A673 (cell line): ENCODE data around the gene ARHGEF7. TPM values are rescaled to one million over a fixed set of nuclear protein-coding genes. Genes with fewer than 3 reads are reported as not detected.

Source experiments
- BruUV-seq: library from RNA; stranded (reverse); fragments of 400-500 nt; replicated peaks from 2 replicates; lab custom pipeline; 2021; lab: Mats Ljungman, UMichigan
- CTCF ChIA-PET: fragments of 300-600 bp; sonication (Branson Sonifier 250); formaldehyde crosslinking; loops from one replicate; lab custom pipeline; 2022; ENCODE audit warnings: antibody characterized with exemption; lab: Charles Lee
- POLR2A ChIA-PET: fragments of 300-600 bp; sonication (Branson Sonifier 250); formaldehyde crosslinking; loops from one replicate; lab custom pipeline; 2022; ENCODE audit warnings: antibody characterized with exemption; ENCODE audit not compliant: low non-redundant PET; lab: Charles Lee
- DNase-seq: peaks from one replicate; pipeline ENCODE4 v3.0.0-alpha.2; 2015; ENCODE audit warnings: low spot score
- H3K27ac ChIP-seq: fragments of 200-600 bp; sonication (generic); 2 replicates; pipeline ENCODE4 v1.5.1; 2016; ENCODE audit warnings: mixed run types, low read depth, mild to moderate bottlenecking, mixed read lengths, antibody characterized with exemption, low read length; ENCODE audit not compliant: poor library complexity, severe bottlenecking
- H3K27me3 ChIP-seq: fragments of 200-600 bp; sonication (generic); replicated peaks from 2 replicates; pipeline ENCODE4 v1.6.1; 2017; ENCODE audit warnings: mixed run types, low read depth, mild to moderate bottlenecking, mixed read lengths, antibody characterized with exemption, low read length; ENCODE audit not compliant: insufficient read depth, poor library complexity
- H3K36me3 ChIP-seq: fragments of 200-600 bp; sonication (generic); 2 replicates; pipeline ENCODE4 v1.6.1; 2016; ENCODE audit warnings: mixed run types, mild to moderate bottlenecking, mixed read lengths, antibody characterized with exemption, low read length; ENCODE audit not compliant: insufficient read depth, poor library complexity, severe bottlenecking
- H3K4me1 ChIP-seq: fragments of 200-600 bp; sonication (generic); 2 replicates; pipeline ENCODE4 v1.6.1; 2017; ENCODE audit warnings: mixed run types, mild to moderate bottlenecking, mixed read lengths, antibody characterized with exemption, low read length; ENCODE audit not compliant: insufficient read depth, poor library complexity, severe bottlenecking
- H3K4me3 ChIP-seq: fragments of 200-600 bp; sonication (generic); 2 replicates; pipeline ENCODE4 v1.5.1; 2016; ENCODE audit warnings: low read depth, mixed run types, mild to moderate bottlenecking, mixed read lengths, low read length; ENCODE audit not compliant: poor library complexity, severe bottlenecking
- H3K9me3 ChIP-seq: fragments of 200-600 bp; sonication (generic); 2 replicates; pipeline ENCODE4 v1.6.1; 2016; ENCODE audit warnings: mixed run types, low read depth, mild to moderate bottlenecking, mixed read lengths, antibody characterized with exemption, low read length; ENCODE audit not compliant: poor library complexity, severe bottlenecking
- EZH2 ChIP-seq: fragments of 200-600 bp; sonication (generic); IDR thresholded peaks from 2 replicates; pipeline ENCODE4 v1.6.1; 2017; ENCODE audit warnings: borderline replicate concordance, low read depth, mild to moderate bottlenecking, mixed read lengths, antibody characterized with exemption, low read length; ENCODE audit not compliant: poor library complexity, severe bottlenecking
- intact Hi-C: fragments of 100-400 bp; cut with micrococcal nuclease; formaldehyde crosslinking; loops from one replicate; pipeline ENCODE4 v1.10.0; 2022; ENCODE audit not compliant: unreplicated experiment
- total RNA-seq: library from RNA; stranded (reverse); gene quantifications from 2 replicates; pipeline ENCODE4 v1.2.3, GENCODE V29; 2021
- TF ChIP-seq, protein P1 (sequence below): fragments of 300-800, 200-600 bp; sonication (generic); conservative IDR thresholded peaks from 2 replicates; pipeline ENCODE4 v1.5.1; 2017; ENCODE audit warnings: low read depth, mild to moderate bottlenecking, antibody characterized with exemption, low read length, moderate library complexity, mixed read lengths

ARHGEF7 gene
- total RNA-seq, 1 experiment from 2014 or later = 39.9 TPM

DNA sequence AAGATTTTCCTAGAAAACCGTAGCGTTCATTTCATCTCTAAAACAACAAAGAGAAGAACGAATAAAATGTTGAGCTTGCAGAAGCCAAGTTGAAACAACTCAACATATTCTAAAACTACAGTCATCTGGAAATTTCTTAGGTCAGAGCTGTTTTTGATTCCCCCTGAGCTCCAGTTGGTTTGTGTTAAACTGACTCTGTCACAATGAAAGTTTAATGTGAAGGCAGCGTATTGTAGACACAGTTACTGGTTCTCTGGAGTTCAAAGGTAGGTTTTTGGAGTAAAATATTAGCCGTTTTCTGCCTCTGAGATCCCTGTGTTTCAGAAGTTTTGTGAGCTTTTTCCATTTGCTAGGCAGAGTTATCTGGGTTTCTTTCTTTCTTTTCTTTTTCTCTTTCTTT lies 2.2 kb downstream of the ARHGEF7 start:
- Histone ChIP-seq H3K27me3 (peaks cover 83% of the 10 kb centered on the region), H3K4me3 (no peak overlapping the region), H3K27ac (no peak overlapping the region), H3K4me1 (no peaks in the 10 kb centered on the region), H3K36me3 (no peaks in the 10 kb centered on the region), H3K9me3 (no peaks in the 10 kb centered on the region)
- no TSS peak for BruUV-seq
- TF ChIP-seq, protein P1, sequence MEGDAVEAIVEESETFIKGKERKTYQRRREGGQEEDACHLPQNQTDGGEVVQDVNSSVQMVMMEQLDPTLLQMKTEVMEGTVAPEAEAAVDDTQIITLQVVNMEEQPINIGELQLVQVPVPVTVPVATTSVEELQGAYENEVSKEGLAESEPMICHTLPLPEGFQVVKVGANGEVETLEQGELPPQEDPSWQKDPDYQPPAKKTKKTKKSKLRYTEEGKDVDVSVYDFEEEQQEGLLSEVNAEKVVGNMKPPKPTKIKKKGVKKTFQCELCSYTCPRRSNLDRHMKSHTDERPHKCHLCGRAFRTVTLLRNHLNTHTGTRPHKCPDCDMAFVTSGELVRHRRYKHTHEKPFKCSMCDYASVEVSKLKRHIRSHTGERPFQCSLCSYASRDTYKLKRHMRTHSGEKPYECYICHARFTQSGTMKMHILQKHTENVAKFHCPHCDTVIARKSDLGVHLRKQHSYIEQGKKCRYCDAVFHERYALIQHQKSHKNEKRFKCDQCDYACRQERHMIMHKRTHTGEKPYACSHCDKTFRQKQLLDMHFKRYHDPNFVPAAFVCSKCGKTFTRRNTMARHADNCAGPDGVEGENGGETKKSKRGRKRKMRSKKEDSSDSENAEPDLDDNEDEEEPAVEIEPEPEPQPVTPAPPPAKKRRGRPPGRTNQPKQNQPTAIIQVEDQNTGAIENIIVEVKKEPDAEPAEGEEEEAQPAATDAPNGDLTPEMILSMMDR = no peak
- TF ChIP-seq EZH2 = no peak
- CTCF ChIA-PET = no interaction called here
- POLR2A ChIA-PET = no interaction called here
- intact Hi-C loops = no loop called here
- no peak for DNase-seq

DNA sequence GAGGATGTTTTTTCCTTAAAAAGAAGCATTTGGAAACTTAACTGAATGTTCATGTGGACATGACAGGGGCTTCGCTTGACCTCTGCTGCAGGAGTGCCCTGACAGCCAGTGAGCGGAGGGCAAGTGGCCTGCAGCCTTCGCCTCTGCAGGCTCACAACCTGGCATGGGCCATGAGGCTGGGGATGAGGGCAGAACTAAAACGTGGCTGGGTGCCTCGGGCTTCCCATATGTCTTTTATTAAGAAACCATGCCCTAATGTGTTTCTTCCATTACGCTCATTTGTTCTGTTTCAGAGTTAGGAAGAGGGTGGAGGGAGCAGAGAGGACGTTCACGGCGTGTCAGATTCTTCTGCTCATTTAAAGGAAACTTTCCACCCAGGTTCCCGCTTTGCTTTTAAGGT lies 2.9 kb downstream of the ARHGEF7 start:
- Histone ChIP-seq H3K36me3 (no peaks in the 10 kb centered on the region), H3K27ac (no peak overlapping the region), H3K4me1 (no peaks in the 10 kb centered on the region), H3K27me3 (peaks cover 76% of the 10 kb centered on the region), H3K4me3 (no peak overlapping the region), H3K9me3 (no peaks in the 10 kb centered on the region)
- no peak for DNase-seq
- ChIA-PET POLR2A (no interaction called here), CTCF (no interaction called here)
- intact Hi-C loops = no loop called here
- TF ChIP-seq, protein P1 = no peak
- no peak for TF ChIP-seq EZH2
- no TSS peak for BruUV-seq

DNA sequence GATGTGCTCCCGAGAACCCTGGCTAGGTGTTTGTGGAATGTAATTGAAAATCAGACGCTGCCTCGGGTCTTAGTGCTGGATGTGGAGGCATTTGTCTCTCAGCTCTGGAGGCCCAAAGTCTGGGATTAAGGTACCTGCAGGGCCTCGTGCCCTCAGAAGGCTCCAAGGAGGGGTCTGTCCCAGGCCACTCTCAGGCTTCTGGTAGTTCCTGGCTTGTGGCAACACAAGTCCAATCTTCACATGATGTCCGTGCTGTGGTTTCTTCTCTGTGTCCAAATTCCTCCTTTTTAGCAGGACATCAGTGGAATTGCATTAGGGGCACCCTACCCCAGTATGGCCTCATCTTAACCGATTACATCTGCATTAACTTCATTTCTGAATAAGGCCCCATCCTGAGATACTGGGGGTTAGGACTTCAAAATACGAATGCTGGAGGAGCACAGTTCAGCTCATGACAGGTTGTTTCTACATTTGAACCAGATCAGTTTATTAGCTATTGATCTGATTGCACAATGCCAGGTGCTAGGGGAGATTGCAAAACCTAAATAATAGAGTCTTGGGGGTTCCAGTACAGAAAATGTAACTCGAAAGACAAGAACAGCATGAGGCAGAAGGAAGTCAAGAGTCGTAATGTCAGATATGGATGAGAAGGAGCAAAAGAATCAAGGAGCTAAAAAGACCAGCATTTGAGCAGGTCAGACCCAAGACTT lies 3.9 kb downstream of the ARHGEF7 start:
- POLR2A ChIA-PET = no interaction called here
- CTCF ChIA-PET = no interaction called here
- intact Hi-C loops = no loop called here
- no peak for TF ChIP-seq EZH2
- TF ChIP-seq, protein P1 = no peak
- DNase-seq = no peak
- H3K9me3 ChIP-seq = no peaks in the 10 kb centered on the region
- H3K4me3 ChIP-seq = no peak overlapping the region
- no peaks in the 10 kb centered on the region for H3K4me1 ChIP-seq
- H3K27me3 ChIP-seq = peaks cover 68% of the 10 kb centered on the region
- no TSS peak for BruUV-seq
- no peak overlapping the region for H3K27ac ChIP-seq
- H3K36me3 ChIP-seq = no peaks in the 10 kb centered on the region
